GM12878 (cell line): ENCODE data around the gene RELT. TPM values are rescaled to one million over a fixed set of nuclear protein-coding genes. Genes with fewer than 3 reads are reported as not detected.

Source experiments
- ATAC-seq: fragments of 200-7000 bp; cut with Tn5 transposase; 3 replicates; pipeline ENCODE4 v1.9.1; 2020; ENCODE audit warnings: mild to moderate bottlenecking, moderate library complexity
- BruUV-seq: library from RNA; stranded (reverse); fragments of 400-500 nt; replicated peaks from 2 replicates; lab custom pipeline; 2021; lab: Mats Ljungman, UMichigan
- CTCF ChIA-PET: fragments of 300-600 bp; sonication (Branson Sonifier 250); formaldehyde crosslinking; extraction: SDS; loops from one replicate; lab custom pipeline; 2021; ENCODE audit warnings: inconsistent platforms; lab: Yijun Ruan, JAX
- POLR2A ChIA-PET: fragments of 350-600 bp; formaldehyde crosslinking; extraction: SDS; loops from one replicate; lab custom pipeline; 2021; ENCODE audit warnings: inconsistent platforms; lab: Charles Lee
- RAD21 ChIA-PET: fragments of 300-600 bp; sonication (Branson Sonifier 250); formaldehyde crosslinking; loops from one replicate; lab custom pipeline; 2023; ENCODE audit warnings: antibody characterized with exemption; ENCODE audit not compliant: unreplicated experiment; lab: Charles Lee
- SMC1A ChIA-PET: fragments of 300-600 bp; sonication (Branson Sonifier 250); formaldehyde crosslinking; loops from one replicate; lab custom pipeline; 2023; ENCODE audit not compliant: unreplicated experiment, uncharacterized antibody; lab: Charles Lee
- DNase-seq: peaks from one replicate; pipeline ENCODE4 v3.0.0-alpha.2; 2011; ENCODE audit warnings: low read depth, low spot score
- FAIRE-seq: peaks from 3 replicates; lab custom pipeline; 2011; peaks lifted over from hg19 to GRCh38; lab: Jason Lieb, UNC
- H2AFZ ChIP-seq: 2 replicates; pipeline ENCODE4 v1.6.0; 2011; ENCODE audit warnings: low read depth, low read length, control low read depth; ENCODE audit not compliant: control insufficient read depth
- H3K27ac ChIP-seq: 2 replicates; pipeline ENCODE4 v1.5.1; 2011; ENCODE audit warnings: control low read depth; ENCODE audit not compliant: control insufficient read depth, insufficient read depth
- H3K27me3 ChIP-seq, 2 experiments: replicated peaks in 1 of 2; 2 replicates each; pipeline versions ENCODE4 v1.6.0 to v1.6.1; 2011; ENCODE audit warnings: low read length in 1 of 2; ENCODE audit not compliant: control insufficient read depth in 2 of 2, insufficient read depth in 2 of 2
- H3K36me3 ChIP-seq, 2 experiments: 2 replicates each; pipeline ENCODE4 v1.5.1; 2011; ENCODE audit warnings: low read length in 1 of 2; ENCODE audit not compliant: control insufficient read depth in 2 of 2, insufficient read depth in 2 of 2
- H3K4me1 ChIP-seq: 2 replicates; pipeline ENCODE4 v1.6.1; 2011; ENCODE audit warnings: mild to moderate bottlenecking, low read length, moderate library complexity, mixed read lengths; ENCODE audit not compliant: control insufficient read depth, insufficient read depth
- H3K4me2 ChIP-seq: 2 replicates; pipeline ENCODE4 v1.6.0; 2011; ENCODE audit warnings: control low read depth; ENCODE audit not compliant: control insufficient read depth, insufficient read depth
- H3K4me3 ChIP-seq: fragments of 200-600 bp; sonication (generic); 2 replicates; pipeline ENCODE4 v1.5.1; 2016
- H3K79me2 ChIP-seq: 2 replicates; pipeline ENCODE4 v1.6.0; 2011; ENCODE audit warnings: low read length; ENCODE audit not compliant: control insufficient read depth, insufficient read depth
- H3K9ac ChIP-seq: 2 replicates; pipeline ENCODE4 v1.8.0; 2011; ENCODE audit warnings: low read length, control low read depth, mixed read lengths; ENCODE audit not compliant: control insufficient read depth, insufficient read depth
- H3K9me3 ChIP-seq: replicated peaks from 3 replicates; pipeline ENCODE4 v1.5.1; 2011; ENCODE audit warnings: mild to moderate bottlenecking, low read length; ENCODE audit not compliant: control insufficient read depth, insufficient read depth
- H4K20me1 ChIP-seq: 2 replicates; pipeline ENCODE4 v1.6.0; 2011; ENCODE audit not compliant: control insufficient read depth, insufficient read depth
- BHLHE40 ChIP-seq, 2 experiments: fragments of 450-650 bp in 1 of 2; IDR thresholded peaks; 2 replicates each; pipeline ENCODE4 v1.6.1; 2011 to 2017; ENCODE audit warnings: low read depth in 2 of 2, borderline replicate concordance in 1 of 2, improper control_type of control experiment in 1 of 2, low read length in 1 of 2, mild to moderate bottlenecking in 1 of 2
- KDM1A ChIP-seq: fragments of 200-600 bp; sonication (generic); IDR thresholded peaks from 2 replicates; pipeline ENCODE4 v1.6.1; 2016; ENCODE audit warnings: borderline replicate concordance
- NR2C2 ChIP-seq: IDR thresholded peaks from 2 replicates; pipeline ENCODE4 v1.6.1; 2011; ENCODE audit warnings: borderline replicate concordance, low read depth; ENCODE audit not compliant: control insufficient read depth, insufficient read length
- SREBF2 ChIP-seq: IDR thresholded peaks from 2 replicates; pipeline ENCODE4 v1.6.1; 2012; ENCODE audit warnings: mild to moderate bottlenecking, low read length
- TCF12 ChIP-seq: IDR thresholded peaks from 2 replicates; pipeline ENCODE4 v1.6.1; 2011; ENCODE audit warnings: low read depth, mild to moderate bottlenecking, low read length
- ZNF622 ChIP-seq: fragments of 450-650 bp; IDR thresholded peaks from 2 replicates; pipeline ENCODE4 v1.6.1; 2017; ENCODE audit warnings: mild to moderate bottlenecking, inconsistent platforms
- WGBS: methylation state at CpG from one replicate; pipeline ENCODE4 v1.1.6; 2016; ENCODE audit warnings: low lambda C conversion rate; ENCODE audit not compliant: insufficient replicate concordance, insufficient coverage; ENCODE audit errors: missing lambda C conversion rate; 5-methylcytosine and 5-hydroxymethylcytosine counted together
- in situ Hi-C: fragments of 300-500 bp; cut with MboI; formaldehyde crosslinking; loops from 9 replicates; pipeline ENCODE4 v1.14.3; 2018; ENCODE audit warnings: mixed read lengths
- intact Hi-C: fragments of 100-400 bp; cut with micrococcal nuclease; formaldehyde crosslinking; loops from one replicate; pipeline ENCODE4 v1.14.2; 2022; ENCODE audit not compliant: unreplicated experiment
- polyA plus RNA-seq, 11 experiments: library from polyadenylated mRNA; depleted of rRNA in 4 of 11; unstranded in 6 of 11; stranded (reverse) in 5 of 11; fragments of >200 nt; fragmentation: Nextera tagmentation in 4 of 11; fragmentation: Illumina TruSeq in 1 of 11; extraction: Ambion mirVana in 4 of 11; extraction: Trizol in 1 of 11; gene quantifications; 1 replicate in 1 of 11; 2 replicates in 10 of 11; pipeline versions ENCODE4 v1.2.1 to v1.2.3, GENCODE V29; 2011 to 2016; ENCODE audit warnings: inconsistent platforms in 2 of 11, missing spikeins in 2 of 11, low read depth in 1 of 11
- total RNA-seq, 4 experiments: library from RNA; depleted of rRNA in 3 of 4; stranded (reverse); fragments of >200 nt in 3 of 4; fragmentation: Illumina TruSeq in 1 of 4; extraction: Trizol in 1 of 4; gene quantifications; 2 replicates each; pipeline versions ENCODE4 v1.2.1 to v1.2.3, GENCODE V29; 2013 to 2021
- TF ChIP-seq, protein P1 (sequence below): fragments of 450-650 bp; IDR thresholded peaks from 2 replicates; pipeline ENCODE4 v1.6.1; 2018; ENCODE audit warnings: borderline replicate concordance, mild to moderate bottlenecking; ENCODE audit not compliant: partially characterized antibody

Gene RELT
- total and polyA plus RNA-seq, 10 of the 15 experiments (the other 5 are each of a cell fraction or from before 2014, with no cell fraction given), result 1.2 to 28.5 (median 10.8) TPM

DNA sequence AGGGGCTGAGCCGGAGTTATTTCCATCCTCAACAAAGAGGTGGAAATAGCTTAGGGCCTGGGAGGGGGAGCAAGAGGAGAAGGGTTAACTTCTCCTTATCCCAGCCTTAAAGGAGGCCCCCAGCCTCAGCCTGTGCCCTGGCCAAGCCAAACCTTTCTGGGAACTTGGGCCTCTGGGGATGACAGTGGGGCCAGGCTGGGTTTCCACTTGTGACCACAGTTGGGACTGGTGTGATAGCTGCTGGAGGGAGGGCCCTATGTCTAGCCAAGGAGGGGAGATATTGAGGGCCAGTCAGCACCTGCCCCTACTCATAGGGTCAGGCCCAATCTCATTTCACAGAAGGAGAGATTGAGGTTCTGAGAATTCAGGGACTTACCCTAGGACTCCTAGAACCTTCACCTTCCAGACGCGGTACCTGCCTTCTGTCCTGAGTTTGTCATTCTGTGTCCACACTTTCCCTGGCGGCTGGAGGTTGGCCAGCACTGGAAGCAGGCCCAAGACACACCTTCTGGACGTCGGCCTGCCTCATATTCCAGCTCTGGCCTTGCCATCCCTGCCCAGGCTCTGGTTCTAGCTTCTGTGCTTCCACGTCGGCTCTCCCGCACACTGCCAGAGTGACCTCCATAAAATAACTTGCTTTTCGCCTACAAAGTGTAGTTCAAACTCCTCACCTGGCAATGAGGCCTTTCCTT is 3.1 kb downstream of the RELT start (continued):
- TF ChIP-seq, protein P1, sequence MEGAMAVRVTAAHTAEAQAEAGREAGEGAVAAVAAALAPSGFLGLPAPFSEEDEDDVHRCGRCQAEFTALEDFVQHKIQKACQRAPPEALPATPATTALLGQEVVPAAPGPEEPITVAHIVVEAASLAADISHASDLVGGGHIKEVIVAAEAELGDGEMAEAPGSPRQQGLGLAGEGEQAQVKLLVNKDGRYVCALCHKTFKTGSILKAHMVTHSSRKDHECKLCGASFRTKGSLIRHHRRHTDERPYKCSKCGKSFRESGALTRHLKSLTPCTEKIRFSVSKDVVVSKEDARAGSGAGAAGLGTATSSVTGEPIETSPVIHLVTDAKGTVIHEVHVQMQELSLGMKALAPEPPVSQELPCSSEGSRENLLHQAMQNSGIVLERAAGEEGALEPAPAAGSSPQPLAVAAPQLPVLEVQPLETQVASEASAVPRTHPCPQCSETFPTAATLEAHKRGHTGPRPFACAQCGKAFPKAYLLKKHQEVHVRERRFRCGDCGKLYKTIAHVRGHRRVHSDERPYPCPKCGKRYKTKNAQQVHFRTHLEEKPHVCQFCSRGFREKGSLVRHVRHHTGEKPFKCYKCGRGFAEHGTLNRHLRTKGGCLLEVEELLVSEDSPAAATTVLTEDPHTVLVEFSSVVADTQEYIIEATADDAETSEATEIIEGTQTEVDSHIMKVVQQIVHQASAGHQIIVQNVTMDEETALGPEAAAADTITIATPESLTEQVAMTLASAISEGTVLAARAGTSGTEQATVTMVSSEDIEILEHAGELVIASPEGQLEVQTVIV, result no peak
- TF ChIP-seq KDM1A (no peak), BHLHE40 (IDR thresholded peaks at IDR 0.05; ENCODE audit: borderline replicate concordance in 1 of 2, low read depth in 2 of 2, low read length in 1 of 2) (peak in 1 of 2 experiments; percentile 22; a peak in 1 of 4 replicates), ZNF622 (no peak), TCF12 (no peak)

GRCh38 chr11:73380331-73380730 is 4.1 kb downstream of the RELT start:
- H2AFZ ChIP-seq, result no peak overlapping the region
- peak overlapping the region; percentile 95 for H3K27ac ChIP-seq
- peaks cover 92% of the 10 kb centered on the region for H3K79me2 ChIP-seq
- no peak for ATAC-seq
- no peaks in the 10 kb centered on the region for H3K9me3 ChIP-seq
- H3K4me2 ChIP-seq, result peak overlapping the region; percentile 88
- no peaks in the 10 kb centered on the region for H3K27me3 ChIP-seq
- H3K36me3 ChIP-seq, result no peaks in the 10 kb centered on the region; a peak in 1 of 4 replicates
- ChIA-PET SMC1A (interaction anchor here (1.7 kb wide), 1 partner anchor 8 kb away, joined by 4 read pairs; no protein-coding TSS in a partner anchor), RAD21 (interaction anchor here (2.1 to 3.1 kb wide), 2 partner anchors 13 to 29 kb away, joined by 9 to 14 read pairs; no protein-coding TSS in a partner anchor), POLR2A (no interaction called here), CTCF (interaction anchor here (1.5 to 25.6 kb wide), 5 partner anchors 13 to 280 kb away, joined by 3 to 400 read pairs (median 7); no protein-coding TSS in a partner anchor)
- WGBS, result 17% methylated on average over 7 of the region's 7 CpGs
- peaks cover 71% of the 10 kb centered on the region for H3K4me1 ChIP-seq
- no TSS peak for BruUV-seq
- in situ Hi-C loops (no loop called here), intact Hi-C loops (no loop called here)
- no peak for TF ChIP-seq NR2C2
- TF ChIP-seq SREBF2, result no peak
- no peak for FAIRE-seq
- peak overlapping the region; percentile 81; the same call in 1 of the 2 replicates for H3K4me3 ChIP-seq
- DNase-seq, result no peak
- H4K20me1 ChIP-seq, result no peaks in the 10 kb centered on the region
- peak overlapping the region; percentile 65 for H3K9ac ChIP-seq
